H1 (cell line): ENCODE measurements around the gene CBLB. TPM values are rescaled to one million over a fixed set of nuclear protein-coding genes. Genes with fewer than 3 reads are reported as not detected.

Source experiments
- CTCF ChIA-PET: fragments of 300-600 bp; sonication (Branson Sonifier 250); formaldehyde crosslinking; loops from one replicate; lab custom pipeline; 2021; ENCODE audit not compliant: partially characterized antibody; lab: Charles Lee
- POLR2A ChIA-PET: fragments of 300-600 bp; sonication (Branson Sonifier 250); formaldehyde crosslinking; loops from one replicate; lab custom pipeline; 2021; ENCODE audit warnings: inconsistent platforms; ENCODE audit not compliant: partially characterized antibody; lab: Charles Lee
- DNase-seq, 2 experiments: peaks; one replicate each; pipeline versions ENCODE4 v3.0.0 to v3.0.0-alpha.2; 2010 to 2022; ENCODE audit warnings: low spot score in 2 of 2, low read depth in 1 of 2, mixed read lengths in 1 of 2
- FAIRE-seq: peaks from 2 replicates; lab custom pipeline; 2011; peaks lifted over from hg19 to GRCh38; lab: Jason Lieb, UNC
- H2AFZ ChIP-seq: 2 replicates; pipeline ENCODE4 v1.8.1; 2012; ENCODE audit warnings: low read length, inconsistent platforms
- H2AK5ac ChIP-seq: 2 replicates; pipeline ENCODE4 v1.6.1; 2013; ENCODE audit warnings: low read depth, low read length
- H2BK120ac ChIP-seq: replicated peaks from 2 replicates; pipeline ENCODE3; 2013; ENCODE audit warnings: low read depth, low read length, inconsistent platforms
- H2BK12ac ChIP-seq: 2 replicates; pipeline ENCODE4 v1.6.1; 2013; ENCODE audit warnings: low read depth, low read length
- H2BK15ac ChIP-seq: 2 replicates; pipeline ENCODE4 v1.6.1; 2013; ENCODE audit warnings: low read length
- H2BK20ac ChIP-seq: 2 replicates; pipeline ENCODE4 v1.6.1; 2013; ENCODE audit warnings: low read length
- H2BK5ac ChIP-seq: 2 replicates; pipeline ENCODE4 v1.6.1; 2013; ENCODE audit warnings: low read depth, low read length
- H3K14ac ChIP-seq: 2 replicates; pipeline ENCODE4 v1.6.1; 2013; ENCODE audit warnings: inconsistent platforms; ENCODE audit not compliant: insufficient read length
- H3K18ac ChIP-seq: 2 replicates; pipeline ENCODE4 v1.6.1; 2013; ENCODE audit warnings: low read length; ENCODE audit errors: extremely low read depth
- H3K23ac ChIP-seq: 2 replicates; pipeline ENCODE4 v1.6.1; 2013; ENCODE audit warnings: inconsistent platforms; ENCODE audit not compliant: insufficient read length
- H3K23me2 ChIP-seq: 2 replicates; pipeline ENCODE4 v1.6.1; 2013; ENCODE audit warnings: low read depth, low read length
- H3K27ac ChIP-seq: 2 replicates; pipeline ENCODE4 v1.6.1; 2011; ENCODE audit warnings: low read depth, low read length, inconsistent platforms
- H3K27me3 ChIP-seq, 4 experiments: replicated peaks in 1 of 4; 1 replicate in 1 of 4; 2 replicates in 3 of 4; pipeline versions ENCODE4 v1.6.1 to v1.8.1; 2011 to 2013; ENCODE audit warnings: low read length in 3 of 4, mild to moderate bottlenecking in 3 of 4, inconsistent platforms in 2 of 4, mixed read lengths in 2 of 4, moderate library complexity in 1 of 4; ENCODE audit not compliant: control insufficient read depth in 3 of 4, insufficient read depth in 3 of 4; ENCODE audit errors: extremely low read depth in 1 of 4
- H3K36me3 ChIP-seq, 4 experiments: 2 replicates each; pipeline versions ENCODE4 v1.6.1 to v1.8.1; 2011 to 2013; ENCODE audit warnings: mild to moderate bottlenecking in 4 of 4, low read length in 3 of 4, moderate library complexity in 2 of 4, control low read depth in 1 of 4, inconsistent platforms in 1 of 4; ENCODE audit not compliant: insufficient read depth in 4 of 4, control insufficient read depth in 2 of 4
- H3K4ac ChIP-seq: replicated peaks from 2 replicates; pipeline ENCODE3; 2013; ENCODE audit warnings: low read length, low read depth, mixed read lengths, inconsistent platforms; ENCODE audit not compliant: insufficient read length
- H3K4me1 ChIP-seq, 4 experiments: replicated peaks in 1 of 4; 1 replicate in 1 of 4; 2 replicates in 3 of 4; pipeline versions ENCODE4 v1.6.1 to v1.8.1; 2011 to 2013; ENCODE audit warnings: low read length in 3 of 4, inconsistent platforms in 2 of 4, mixed read lengths in 1 of 4; ENCODE audit not compliant: insufficient read depth in 4 of 4, control insufficient read depth in 3 of 4
- H3K4me2 ChIP-seq, 2 experiments: 2 replicates each; pipeline versions ENCODE4 v1.6.1 to v1.8.1; 2011 to 2013; ENCODE audit warnings: low read depth in 2 of 2, low read length in 2 of 2, control low read depth in 1 of 2, inconsistent platforms in 1 of 2, mild to moderate bottlenecking in 1 of 2; ENCODE audit not compliant: insufficient read depth in 1 of 2
- H3K4me3 ChIP-seq, 4 experiments: fragments of 200-600, 300-600 bp in 1 of 4; sonication (generic), shearing (Covaris generic), sonication (Bioruptor Twin) in 1 of 4; 2 replicates each; pipeline versions ENCODE4 v1.5.1 to v1.8.1; 2011 to 2016; ENCODE audit warnings: low read length in 4 of 4, low read depth in 3 of 4, control low read depth in 2 of 4, inconsistent platforms in 2 of 4, mild to moderate bottlenecking in 2 of 4, mixed read lengths in 1 of 4, moderate library complexity in 1 of 4; ENCODE audit not compliant: insufficient read depth in 2 of 4; ENCODE audit errors: extremely low read depth in 1 of 4
- H3K56ac ChIP-seq: replicated peaks from 2 replicates; pipeline ENCODE3; 2013; ENCODE audit warnings: low read depth, mild to moderate bottlenecking, mixed read lengths, low read length, inconsistent platforms; ENCODE audit not compliant: insufficient read length
- H3K79me1 ChIP-seq: 2 replicates; pipeline ENCODE4 v1.6.1; 2013; ENCODE audit warnings: low read depth, low read length, control low read depth
- H3K79me2 ChIP-seq, 2 experiments: 2 replicates each; pipeline versions ENCODE4 v1.6.1 to v1.8.1; 2012 to 2013; ENCODE audit warnings: low read length in 2 of 2, mild to moderate bottlenecking in 2 of 2, inconsistent platforms in 1 of 2; ENCODE audit not compliant: insufficient read depth in 2 of 2, control insufficient read depth in 1 of 2
- H3K9ac ChIP-seq, 4 experiments: replicated peaks in 1 of 4; 1 replicate in 1 of 4; 2 replicates in 3 of 4; pipeline versions ENCODE4 v1.6.1 to v1.8.1; 2011 to 2013; ENCODE audit warnings: low read depth in 3 of 4, low read length in 3 of 4, control low read depth in 2 of 4, mild to moderate bottlenecking in 2 of 4, moderate library complexity in 2 of 4, inconsistent platforms in 1 of 4; ENCODE audit errors: extremely low read depth in 1 of 4
- H3K9me3 ChIP-seq, 2 experiments: 2 replicates each; pipeline versions ENCODE4 v1.6.1 to v1.8.1; 2012 to 2013; ENCODE audit warnings: mild to moderate bottlenecking in 2 of 2, moderate library complexity in 2 of 2, control low read depth in 1 of 2, inconsistent platforms in 1 of 2, low read depth in 1 of 2, low read length in 1 of 2, mixed read lengths in 1 of 2; ENCODE audit not compliant: insufficient read depth in 2 of 2
- H4K20me1 ChIP-seq, 2 experiments: replicated peaks in 1 of 2; 2 replicates each; pipeline versions ENCODE3 to v1.8.1; 2011 to 2013; ENCODE audit warnings: inconsistent platforms in 2 of 2, low read length in 2 of 2, mild to moderate bottlenecking in 1 of 2; ENCODE audit not compliant: insufficient read depth in 2 of 2, control insufficient read depth in 1 of 2
- H4K5ac ChIP-seq: 2 replicates; pipeline ENCODE4 v1.6.1; 2013; ENCODE audit warnings: low read length, low read depth, mixed read lengths, inconsistent platforms; ENCODE audit not compliant: insufficient read length
- H4K8ac ChIP-seq: 2 replicates; pipeline ENCODE4 v1.8.0; 2013; ENCODE audit warnings: mild to moderate bottlenecking, moderate library complexity, low read length, inconsistent platforms; ENCODE audit not compliant: insufficient read depth; ENCODE audit errors: extremely low read depth
- H4K91ac ChIP-seq: replicated peaks from 2 replicates; pipeline ENCODE3; 2013; ENCODE audit warnings: low read length, mixed read lengths, inconsistent platforms; ENCODE audit not compliant: insufficient read length
- EGR1 ChIP-seq: IDR thresholded peaks from 2 replicates; pipeline ENCODE4 v1.6.1; 2011; ENCODE audit warnings: low read depth, low read length, borderline replicate concordance
- EZH2 ChIP-seq: fragments of 200-600 bp; sonication (generic); IDR thresholded peaks from 2 replicates; pipeline ENCODE4 v1.7.1; 2012; ENCODE audit warnings: low read depth, mild to moderate bottlenecking, moderate library complexity, low read length, inconsistent platforms; ENCODE audit not compliant: severe bottlenecking
- HDAC2 ChIP-seq, 2 experiments: fragments of 300-600 bp in 1 of 2; sonication (generic) in 1 of 2; IDR thresholded peaks; 2 replicates each; pipeline ENCODE4 v1.6.1; 2011 to 2012; ENCODE audit warnings: low read depth in 2 of 2, low read length in 2 of 2, mild to moderate bottlenecking in 2 of 2, moderate library complexity in 2 of 2, borderline replicate concordance in 1 of 2, inconsistent platforms in 1 of 2
- KDM1A ChIP-seq: fragments of 200-600, 300-600 bp; sonication (generic); IDR thresholded peaks from 2 replicates; pipeline ENCODE4 v1.7.1; 2016; ENCODE audit warnings: mild to moderate bottlenecking, low read length, borderline replicate concordance
- KDM4A ChIP-seq: IDR thresholded peaks from one replicate; pipeline ENCODE4 v1.7.1; 2012; ENCODE audit warnings: low read depth, mild to moderate bottlenecking, moderate library complexity, low read length, inconsistent platforms; ENCODE audit not compliant: severe bottlenecking
- NANOG ChIP-seq: IDR thresholded peaks from 2 replicates; pipeline ENCODE4 v1.6.1; 2011; ENCODE audit warnings: low read length, low read depth, mild to moderate bottlenecking, inconsistent platforms; ENCODE audit not compliant: insufficient read depth, poor library complexity, severe bottlenecking
- POU5F1 ChIP-seq: IDR thresholded peaks from 2 replicates; pipeline ENCODE4 v1.6.1; 2011; ENCODE audit warnings: low read depth, mild to moderate bottlenecking, low read length, moderate library complexity
- RNF2 ChIP-seq: fragments of 200-900, 300-1000 bp; sonication (generic); IDR thresholded peaks from 2 replicates; pipeline ENCODE4 v1.7.1; 2016; ENCODE audit warnings: borderline replicate concordance, low read depth, mild to moderate bottlenecking, antibody characterized with exemption, low read length; ENCODE audit not compliant: poor library complexity, severe bottlenecking; ENCODE audit errors: missing control alignments
- SP1 ChIP-seq: IDR thresholded peaks from 2 replicates; pipeline ENCODE4 v1.6.1; 2011; ENCODE audit warnings: low read depth, low read length
- TBP ChIP-seq: IDR thresholded peaks from 2 replicates; pipeline ENCODE4 v1.6.1; 2011; ENCODE audit warnings: low read depth, low read length, improper control_type of control experiment
- polyA plus RNA-seq, 7 experiments: library from polyadenylated mRNA; depleted of rRNA in 3 of 7; stranded (reverse) in 5 of 7; unstranded in 2 of 7; fragments of >200 nt in 5 of 7; fragments of 200-250 nt in 2 of 7; gene quantifications; 1 replicate in 5 of 7; 2 replicates in 1 of 7; 4 replicates in 1 of 7; pipeline versions ENCODE4 v1.2.1 to v1.2.3, GENCODE V29; 2011 to 2013; ENCODE audit warnings: missing spikeins in 2 of 7, mixed read lengths in 2 of 7
- total RNA-seq: library from RNA; stranded (reverse); fragmentation: NEBNext Ultra II Directional; extraction: Animal tissue kit (Norgen Biotek cat#: 25700); gene quantifications from 2 replicates; pipeline ENCODE4 v1.2.1, GENCODE V29; 2021

CBLB gene
- total and polyA plus RNA-seq, 2 of the 8 experiments (the other 6 are each of a cell fraction or from before 2014, with no cell fraction given), result 14.5 to 26.0 TPM

DNA sequence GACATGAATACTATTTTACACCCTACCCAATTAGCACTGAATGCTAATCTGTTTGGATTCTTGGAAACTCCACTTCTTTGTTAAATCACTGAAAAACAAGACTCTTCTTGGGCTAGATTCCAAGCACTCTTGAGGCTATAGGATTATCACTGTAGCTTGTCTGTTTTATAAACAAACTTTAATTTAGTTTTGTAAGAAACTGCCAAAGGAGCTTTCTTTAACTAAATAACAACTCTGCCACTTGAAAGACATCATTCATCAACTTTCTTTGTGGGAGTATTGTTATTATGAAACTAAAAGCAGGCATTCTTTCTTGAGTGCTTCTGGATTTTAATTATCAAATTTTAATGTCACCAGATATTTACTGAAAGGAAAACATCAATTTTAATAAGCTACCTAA, 24.1 kb downstream of the CBLB start:
- Histone ChIP-seq H2BK120ac (no peak overlapping the region), H3K79me2 (no peaks in the 10 kb centered on the region), H4K8ac (no peak overlapping the region), H3K27me3 (no peaks in the 10 kb centered on the region), H3K9me3 (no peaks in the 10 kb centered on the region), H4K91ac (no peak overlapping the region), H2BK20ac (no peak overlapping the region), H2BK12ac (no peak overlapping the region), H3K4me2 (no peak overlapping the region), H2BK5ac (no peak overlapping the region), H3K23ac (no peak overlapping the region), H3K14ac (no peak overlapping the region), H3K4me3 (no peak overlapping the region), H3K23me2 (no peaks in the 10 kb centered on the region; the same call in 1 of the 2 replicates), H2AK5ac (no peak overlapping the region), H3K56ac (no peak overlapping the region), H3K79me1 (no peaks in the 10 kb centered on the region; the same call in 1 of the 2 replicates), H4K5ac (no peak overlapping the region), H3K36me3 (no peaks in the 10 kb centered on the region), H3K9ac (no peak overlapping the region), H3K4me1 (no peaks in the 10 kb centered on the region; a peak in 1 of 7 replicates), H4K20me1 (no peaks in the 10 kb centered on the region), H3K4ac (no peak overlapping the region), H3K27ac (no peak overlapping the region), H2BK15ac (no peak overlapping the region), H2AFZ (no peak overlapping the region), H3K18ac (no peak overlapping the region)
- no peak for DNase-seq
- CTCF ChIA-PET, result no interaction called here
- POLR2A ChIA-PET, result no interaction called here
- FAIRE-seq, result no peak
- TF ChIP-seq POU5F1, result no peak
- no peak for TF ChIP-seq NANOG
- no peak for TF ChIP-seq EGR1
- no peak for TF ChIP-seq RNF2
- no peak for TF ChIP-seq SP1
- no peak for TF ChIP-seq KDM4A
- TF ChIP-seq EZH2, result no peak
- TF ChIP-seq TBP, result no peak
- TF ChIP-seq KDM1A, result no peak
- TF ChIP-seq HDAC2 (IDR thresholded peaks at IDR 0.05; ENCODE audit: borderline replicate concordance in 1 of 2, low read depth in 2 of 2, low read length in 2 of 2), result no peak
